Smooth muscle cell of the umbilical artery (primary cell): ENCODE measurements around the gene PTGES. TPM values are rescaled to one million over a fixed set of nuclear protein-coding genes. Genes with fewer than 3 reads are reported as not detected.

Source experiments
- total RNA-seq: library from RNA; depleted of rRNA; stranded (reverse); fragments of >200 nt; gene quantifications from 2 replicates; pipeline ENCODE4 v1.2.3, GENCODE V29; 2014

Gene PTGES
- total RNA-seq, result 6.3 and 162 TPM in 2 replicates

GRCh38 chr9:129752900-129753729, at the start of gene PTGES:
PTGES (minus strand) TSS chr9:129753042; CDS start chr9:129753012, 30 bp downstream.

Other genes starting within 250 kb of the PTGES start
- gene C9orf50, start 131.9 kb downstream of the PTGES start, total RNA-seq, result not detected in 2 replicates
- gene NTMT1, start 126.9 kb downstream of the PTGES start, total RNA-seq, result 28.7 and 31.5 TPM in 2 replicates
- 13.1 and 19.0 TPM in 2 replicates for gene ASB6, start 110.9 kb downstream of the PTGES start, total RNA-seq
- gene PRRX2, start 87.4 kb downstream of the PTGES start, total RNA-seq, result 0.14 and 0.59 TPM in 2 replicates
- 58.1 and 58.2 TPM in 2 replicates for gene TOR1B, start 50.1 kb upstream of the PTGES start, total RNA-seq
- gene TOR1A, start 71.1 kb upstream of the PTGES start, total RNA-seq, result 52.2 and 54.9 TPM in 2 replicates
- 41.9 and 60.7 TPM in 2 replicates for gene C9orf78, start 82.2 kb upstream of the PTGES start, total RNA-seq
- 11.3 and 17.7 TPM in 2 replicates for gene USP20, start 82.4 kb upstream of the PTGES start, total RNA-seq